Mesodermal cell (in vitro differentiated cells): ENCODE results near the gene NFIC.
"Not testable (repeated sequence)": the region's sequence is repeated elsewhere in the genome, so short reads cannot be mapped to it uniquely, and the experiment has no call there.

Source experiments
- H3K27ac ChIP-seq: 2 replicates; pipeline ENCODE4 v1.7.0; 2013; ENCODE audit warnings: mild to moderate bottlenecking, low read depth, low read length, moderate library complexity; ENCODE audit not compliant: severe bottlenecking
- H3K36me3 ChIP-seq: 2 replicates; pipeline ENCODE4 v1.7.1; 2013; ENCODE audit warnings: mild to moderate bottlenecking, low read length, moderate library complexity; ENCODE audit not compliant: control insufficient read depth, insufficient read depth
- H3K4me1 ChIP-seq: one replicate; pipeline ENCODE4 v1.7.1; 2013; ENCODE audit warnings: mild to moderate bottlenecking, low read length; ENCODE audit not compliant: insufficient read depth, control insufficient read depth, poor library complexity, severe bottlenecking
- H3K4me3 ChIP-seq: 2 replicates; pipeline ENCODE4 v1.7.0; 2013; ENCODE audit warnings: low read length, control low read depth, mild to moderate bottlenecking; ENCODE audit not compliant: insufficient read depth, poor library complexity, severe bottlenecking; ENCODE audit errors: extremely low read depth
- H3K9me3 ChIP-seq: 2 replicates; pipeline ENCODE4 v1.7.1; 2013; ENCODE audit warnings: mild to moderate bottlenecking, low read length, moderate library complexity; ENCODE audit not compliant: control insufficient read depth
- WGBS, 2 experiments: methylation state at CpG; one replicate each; pipeline ENCODE4 v1.1.5; 2013; ENCODE audit warnings: missing lambda C conversion rate in 2 of 2; ENCODE audit not compliant: insufficient coverage in 2 of 2; 5-methylcytosine and 5-hydroxymethylcytosine counted together

The NFIC gene

DNA sequence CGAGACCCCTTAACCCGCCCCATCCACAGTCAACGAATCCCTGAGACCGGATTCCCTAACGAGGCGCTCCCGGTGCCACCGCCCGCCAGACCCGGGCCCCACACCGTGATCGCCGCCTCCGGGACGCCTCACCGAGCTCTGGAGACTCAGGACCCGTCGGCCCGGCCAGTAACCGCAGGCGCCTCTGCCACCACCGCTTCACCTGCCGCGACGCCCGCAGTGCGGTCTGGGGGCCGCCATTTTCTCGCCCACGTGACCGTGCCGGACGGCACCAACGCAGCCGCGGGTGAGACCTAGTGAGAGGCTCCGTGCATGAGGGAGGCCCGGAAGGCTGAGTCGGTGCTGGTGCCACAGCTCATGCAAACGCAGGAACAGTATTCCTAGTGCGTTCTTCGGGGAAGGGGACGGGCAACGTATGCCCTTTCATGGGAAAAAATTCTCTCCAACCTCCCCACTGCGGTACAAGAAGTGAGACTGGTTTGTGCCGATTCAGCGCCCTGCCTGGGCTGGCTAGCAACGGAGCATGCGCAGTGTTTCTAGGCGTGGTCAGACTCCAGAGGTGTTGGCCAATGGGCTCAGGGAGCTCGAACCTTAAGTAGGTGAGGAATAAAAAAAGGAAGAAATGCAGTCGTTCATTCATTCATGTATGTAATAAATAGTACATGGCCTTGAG, 134.2 kb downstream of the NFIC start, which contains the start of gene DOHH:
TSS of gene DOHH (minus strand) at position 246 of the 673 bp plus-strand sequence. CDS start 3,860 bp downstream, outside the sequence.
- Histone ChIP-seq H3K36me3 (peaks cover 31% of the 10 kb centered on the region), H3K4me3 (peak within 1 kb of the TSS; percentile 92), H3K27ac (peak within 1 kb of the TSS; percentile 98), H3K4me1 (peaks cover 11% of the 10 kb centered on the region), H3K9me3 (no peaks in the 10 kb centered on the region)
- 0% methylated on average over 37 to 42 of the region's 52 CpGs for WGBS, 2 experiments

DNA sequence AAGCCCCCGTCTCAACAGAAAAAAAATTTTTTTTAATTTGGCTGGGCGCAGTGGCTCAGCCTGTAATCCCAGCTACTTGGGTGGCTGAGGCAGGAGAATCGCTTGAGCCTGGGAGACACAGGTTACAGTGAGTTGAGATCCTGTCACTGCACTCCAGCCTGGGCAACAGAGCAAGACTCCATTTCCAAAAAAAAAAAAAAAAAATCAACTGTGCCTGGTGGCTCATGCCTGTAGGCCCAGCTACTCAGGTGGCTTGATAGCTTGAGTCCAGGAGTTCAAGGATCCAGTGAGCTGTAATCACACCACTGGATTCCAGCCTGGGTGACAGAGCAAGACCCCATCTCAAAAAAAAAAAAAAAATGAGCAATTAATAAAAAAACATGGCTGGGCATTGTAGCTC, 135.4 kb downstream of the NFIC start:
- Histone ChIP-seq H3K9me3 (no peaks in the 10 kb centered on the region), H3K36me3 (peaks cover 19% of the 10 kb centered on the region), H3K27ac (no peak overlapping the region), H3K4me1 (peaks cover 13% of the 10 kb centered on the region), H3K4me3 (no peak overlapping the region)
- 94 to 95% methylated on average over 2 to 3 of the region's 3 CpGs for WGBS, 2 experiments

DNA sequence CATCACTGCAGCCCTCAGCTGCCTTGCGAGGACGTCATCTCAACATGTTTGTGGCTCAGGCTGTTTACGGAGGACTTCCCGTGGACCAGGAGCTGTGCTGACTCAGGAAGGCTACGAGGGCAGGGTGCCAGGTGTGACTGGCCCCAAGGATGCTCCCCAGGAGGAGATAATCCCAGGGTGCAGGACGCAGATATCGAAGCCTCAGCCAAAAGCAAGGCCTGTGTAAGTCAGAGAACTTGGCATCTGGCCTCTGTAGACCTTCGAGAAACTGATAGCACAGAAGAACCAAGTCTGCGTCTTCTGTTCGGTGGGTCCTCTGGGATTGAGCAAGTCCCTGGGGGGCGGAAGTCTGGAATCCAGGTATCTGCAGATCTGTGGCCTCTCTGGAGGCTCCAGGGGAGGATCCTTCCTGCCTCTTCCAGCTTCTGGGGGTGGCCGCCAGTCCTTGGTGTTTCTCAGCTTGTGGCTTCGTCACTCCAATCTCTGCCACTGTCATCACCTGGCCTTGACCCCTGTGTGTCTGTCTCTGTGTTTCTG, 136.7 kb downstream of the NFIC start:
- Histone ChIP-seq H3K36me3 (peaks cover 6% of the 10 kb centered on the region), H3K4me1 (peaks cover 19% of the 10 kb centered on the region), H3K27ac (no peak overlapping the region), H3K9me3 (no peaks in the 10 kb centered on the region), H3K4me3 (no peak overlapping the region)
- WGBS, 2 experiments, result 92 to 95% methylated on average over 9 to 12 of the region's 13 CpGs

DNA sequence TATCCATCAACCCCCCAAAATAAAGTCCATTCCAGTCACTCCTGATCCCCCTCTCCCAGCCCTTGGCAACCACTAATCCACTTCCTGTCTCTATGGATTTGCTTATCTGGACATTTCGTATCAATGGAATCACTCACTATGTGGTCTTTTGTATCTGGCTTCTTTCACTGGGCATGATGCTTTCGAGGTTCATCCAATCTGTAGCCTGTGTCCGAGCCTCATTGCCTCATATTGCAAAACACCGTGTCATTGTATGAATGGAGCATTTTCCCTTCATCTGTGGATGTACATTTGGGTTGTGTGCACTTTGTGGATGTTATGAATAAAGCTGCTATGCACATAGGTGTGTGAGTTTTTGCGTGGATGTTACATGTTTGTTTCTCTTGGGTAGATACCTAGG, 138.4 kb downstream of the NFIC start:
- Histone ChIP-seq H3K36me3 (peaks cover 15% of the 10 kb centered on the region), H3K4me1 (peaks cover 31% of the 10 kb centered on the region), H3K4me3 (no peak overlapping the region), H3K27ac (peak overlapping the region; percentile 41), H3K9me3 (no peaks in the 10 kb centered on the region)
- WGBS, 2 experiments, result 95 to 100% methylated on average over 3 to 4 of the region's 5 CpGs

DNA sequence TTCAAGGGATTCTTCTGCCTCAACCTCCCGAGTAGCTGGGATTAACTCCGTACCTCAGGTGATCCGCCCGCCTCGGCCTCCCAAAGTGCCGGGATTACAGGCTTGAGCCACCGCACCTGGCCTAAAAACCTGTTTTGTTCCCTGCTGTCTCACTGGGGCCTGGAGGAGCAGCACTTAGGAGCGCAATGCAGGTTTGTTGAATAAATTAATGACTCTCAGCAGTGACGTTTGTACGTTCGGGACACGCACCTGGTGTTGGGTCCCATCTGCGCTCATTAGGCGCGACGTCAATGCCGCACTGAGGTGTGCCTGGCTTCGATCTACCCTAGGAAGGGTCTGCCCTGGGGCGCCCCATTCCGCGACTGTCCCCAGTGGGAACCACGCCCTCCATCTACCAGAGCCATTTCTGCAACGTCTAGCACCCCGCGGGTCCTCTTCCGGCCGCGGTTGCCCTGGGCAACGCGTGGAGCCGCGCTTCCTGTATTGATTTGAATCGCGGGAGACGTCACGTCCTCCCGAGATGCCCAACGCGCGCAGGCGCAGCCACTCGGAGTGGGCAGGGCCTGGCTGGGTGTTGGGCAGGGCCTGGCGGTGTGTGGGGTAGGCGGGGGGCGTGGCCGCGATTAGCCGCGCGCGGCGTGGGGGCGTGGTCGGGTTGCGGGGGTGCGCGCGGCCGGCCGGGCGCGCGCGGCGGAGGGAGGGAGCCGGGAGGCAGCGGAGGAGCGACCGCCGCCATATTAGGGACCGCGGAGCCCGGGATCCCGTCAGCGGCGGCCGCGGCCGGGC, 139.4 kb downstream of the NFIC start, which contains the start of gene FZR1:
TSS of gene FZR1 (plus strand) at position 714 of the 786 bp plus-strand sequence. CDS start 16,679 bp downstream, outside the sequence.
- 13 to 17% methylated on average over 52 to 56 of the region's 79 CpGs for WGBS, 2 experiments
- peaks cover 26% of the 10 kb centered on the region for H3K36me3 ChIP-seq
- H3K4me3 ChIP-seq, result peak within 1 kb of the TSS; percentile 97
- H3K4me1 ChIP-seq, result peaks cover 32% of the 10 kb centered on the region
- H3K27ac ChIP-seq, result peak within 1 kb of the TSS; percentile 75
- no peaks in the 10 kb centered on the region for H3K9me3 ChIP-seq

DNA sequence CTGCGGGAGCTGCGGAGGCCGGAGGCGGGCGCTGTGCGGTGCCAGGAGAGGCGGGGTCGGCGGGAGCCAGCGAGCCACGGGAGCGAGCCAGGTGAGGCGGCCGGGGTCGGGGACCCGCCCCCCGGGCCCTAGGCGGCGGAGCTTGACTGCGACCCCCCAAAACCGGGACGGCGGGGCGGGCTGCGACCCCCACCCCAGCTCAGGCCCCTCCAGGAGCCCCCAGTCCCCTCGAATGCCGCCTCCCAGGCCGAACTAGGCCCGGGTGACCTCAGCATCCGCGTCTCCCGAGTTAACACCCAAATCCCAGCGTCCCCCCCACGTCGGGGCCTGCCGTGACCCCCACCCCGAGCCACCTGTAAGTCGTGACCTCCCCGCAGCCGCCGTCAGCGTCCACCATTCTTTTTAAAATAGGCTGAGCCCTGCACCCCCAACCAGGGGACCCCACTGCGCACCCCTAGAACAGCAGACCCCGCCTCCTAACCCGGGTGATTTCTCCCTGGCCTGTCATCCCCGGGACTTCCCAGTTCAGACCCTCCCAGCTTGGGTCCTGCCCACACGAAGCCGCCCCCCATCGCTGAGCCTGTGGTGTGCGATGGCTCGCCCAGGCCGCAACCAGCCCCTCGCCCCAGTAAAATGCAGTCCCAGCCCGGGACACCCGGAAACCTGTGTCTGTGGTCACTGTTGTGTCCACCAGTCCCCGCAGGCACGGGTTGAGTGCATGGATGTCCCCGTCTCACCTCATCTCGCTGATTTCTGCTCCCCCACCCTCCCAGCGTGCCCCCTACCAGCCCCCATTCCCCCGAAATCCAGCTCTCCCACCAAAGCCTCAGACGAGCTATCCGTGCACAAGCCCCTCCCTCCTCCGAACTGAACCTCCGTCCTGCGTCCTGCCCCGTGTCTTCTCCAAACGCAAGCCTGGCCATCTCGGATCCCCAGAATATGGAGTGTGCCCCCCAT, 140.3 kb downstream of the NFIC start:
- 1% methylated on average over 55 to 58 of the region's 69 CpGs for WGBS, 2 experiments

DNA sequence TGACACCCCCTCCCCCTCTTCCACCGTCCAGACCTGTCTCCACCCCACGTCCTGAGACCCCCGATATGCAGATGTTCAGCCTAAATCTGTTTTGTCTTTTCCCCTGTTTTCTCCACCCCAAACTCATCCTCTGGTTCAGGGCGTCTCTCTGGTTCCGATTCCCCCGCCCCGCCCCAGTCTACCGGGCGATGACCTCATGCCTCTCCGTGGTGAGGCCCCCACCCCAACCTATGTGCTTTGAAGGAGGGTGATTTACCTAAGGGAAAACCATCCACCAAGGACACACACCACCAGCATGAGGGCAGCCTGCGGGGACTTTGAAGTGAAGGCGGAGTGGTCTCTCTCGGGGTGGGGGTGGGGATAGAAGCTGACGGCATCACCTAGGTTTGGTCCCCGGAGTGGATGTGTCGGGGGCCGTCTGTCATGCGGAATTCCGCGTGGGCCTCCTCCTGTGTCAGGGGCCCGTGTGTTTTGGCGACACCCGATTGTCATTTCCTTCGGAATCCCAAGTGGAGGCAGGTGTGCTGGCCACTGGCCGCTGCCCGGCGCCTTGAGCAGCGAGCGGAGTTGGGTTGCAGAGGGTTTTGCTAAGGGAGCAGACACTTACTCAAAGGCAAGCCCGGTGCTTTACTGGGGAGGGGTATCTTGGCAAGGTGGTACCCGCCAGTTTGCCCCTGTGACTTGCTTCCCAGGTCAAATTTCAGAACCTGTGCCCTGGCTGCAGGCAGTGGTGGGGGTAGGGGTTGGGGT, 141.2 kb downstream of the NFIC start:
- WGBS, 2 experiments, result 13 to 20% methylated on average over 19 of the region's 31 CpGs
- Histone ChIP-seq H3K4me3 (peak overlapping the region; percentile 97), H3K27ac (no peak overlapping the region), H3K4me1 (peaks cover 32% of the 10 kb centered on the region), H3K36me3 (peaks cover 40% of the 10 kb centered on the region), H3K9me3 (no peaks in the 10 kb centered on the region)

More for the DNA sequence above, 140.3 kb downstream of the NFIC start:
- Histone ChIP-seq H3K9me3 (no peaks in the 10 kb centered on the region), H3K4me3 (peak overlapping the region; percentile 97), H3K4me1 (peaks cover 32% of the 10 kb centered on the region), H3K27ac (no peak overlapping the region), H3K36me3 (peaks cover 34% of the 10 kb centered on the region)

DNA sequence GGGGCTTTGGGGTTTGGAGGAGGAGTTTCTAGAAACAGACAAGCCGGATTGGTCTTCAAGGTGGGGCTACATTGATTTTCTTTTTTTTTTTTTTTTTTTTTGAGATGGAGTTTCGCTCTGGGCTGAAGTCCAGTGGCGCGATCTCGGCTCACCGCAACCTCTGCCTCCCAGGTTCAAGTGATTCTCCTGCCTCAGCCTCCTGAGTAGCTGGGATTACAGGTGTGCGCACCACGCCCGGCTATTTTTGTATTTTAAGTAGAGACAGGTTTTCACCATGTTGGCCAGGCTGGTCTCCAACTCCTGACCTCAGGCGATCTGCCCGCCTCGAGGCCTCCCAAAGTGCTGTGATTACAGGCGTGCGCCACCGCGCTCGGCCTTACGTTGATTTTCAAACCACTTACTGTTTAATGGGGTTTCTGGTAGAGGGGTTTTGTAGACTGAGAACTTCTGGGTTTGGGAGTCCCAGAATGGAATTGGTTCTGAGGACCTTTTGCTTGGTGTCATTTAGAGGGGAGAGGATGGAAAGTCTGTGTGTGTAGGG, 141.8 kb downstream of the NFIC start:
- H3K27ac ChIP-seq, H3K9me3 ChIP-seq: not testable (repeated sequence)
- WGBS, 2 experiments, result 93 to 94% methylated on average over 10 to 15 of the region's 18 CpGs
- Histone ChIP-seq H3K36me3 (peaks cover 45% of the 10 kb centered on the region), H3K4me3 (peak overlapping the region; percentile 97), H3K4me1 (peaks cover 32% of the 10 kb centered on the region)

DNA sequence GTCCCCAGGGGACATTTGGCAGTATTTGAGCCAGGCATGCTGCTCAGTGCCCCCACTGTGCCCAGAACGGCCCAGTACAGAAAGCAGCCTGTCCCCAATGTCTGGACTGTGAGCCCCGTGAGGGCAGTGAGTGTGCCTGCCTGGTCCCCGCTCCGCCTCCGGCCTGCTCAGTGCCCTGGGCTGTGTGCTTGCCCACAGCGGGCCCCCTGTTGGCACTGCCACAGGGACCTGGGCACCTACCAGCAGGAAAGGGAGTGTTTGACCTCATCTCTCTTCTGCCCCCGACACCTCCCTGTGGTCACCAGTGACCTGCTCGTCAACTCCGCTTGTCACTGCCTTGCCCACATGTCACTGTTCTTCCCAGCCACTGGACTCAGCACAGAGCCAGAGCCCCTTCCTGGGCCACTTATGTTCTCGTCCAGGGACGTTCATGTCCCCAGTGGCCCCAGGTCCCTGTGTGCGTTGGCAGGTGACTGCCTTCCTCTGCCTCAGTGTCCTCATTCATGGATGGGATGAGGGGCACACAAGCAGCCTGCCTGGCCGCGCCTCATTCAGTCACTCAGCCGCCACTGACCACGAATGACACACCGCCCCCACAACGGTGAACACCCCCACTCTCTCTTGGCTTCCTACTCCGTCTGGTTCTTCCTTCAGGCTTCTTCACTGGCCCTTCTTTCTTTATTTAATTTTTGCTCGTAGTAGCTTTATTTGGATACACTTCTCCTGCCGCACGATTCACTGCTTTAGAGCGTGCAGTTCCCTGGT, 142.6 kb downstream of the NFIC start:
- Histone ChIP-seq H3K27ac (peak overlapping the region; percentile 36), H3K9me3 (no peaks in the 10 kb centered on the region), H3K4me1 (peaks cover 32% of the 10 kb centered on the region), H3K36me3 (peaks cover 45% of the 10 kb centered on the region), H3K4me3 (no peak overlapping the region)
- WGBS, 2 experiments, result 97 to 98% methylated on average over 23 of the region's 23 CpGs
